ENCODE data around the gene TNFRSF11A.

TNFRSF11A gene

GRCh38 chr18:62300359-62300963 is 24.6 kb upstream of the TNFRSF11A start:
- peaks cover 1 to 8% of the 10 kb centered on the region in 2 donors for H3K4me1 Mint-ChIP-seq (ENCODE audit: low read depth in 2 of 2)
- H3K4me3 Mint-ChIP-seq = no peak overlapping the region
- H3K9me3 Mint-ChIP-seq = no peaks in the 10 kb centered on the region
- ATAC-seq (replicated peaks) = no peak
- no peak for DNase-seq
- peaks cover 36% of the 10 kb centered on the region for H3K36me3 Mint-ChIP-seq (ENCODE audit: insufficient read depth)
- no peaks in the 10 kb centered on the region for H3K27me3 Mint-ChIP-seq
- no peak overlapping the region for H3K27ac Mint-ChIP-seq

- DNase-seq (no peak), ATAC-seq (replicated peaks) (no peak)
- H3K4me3 Mint-ChIP-seq = no peak overlapping the region
- no peaks in the 10 kb centered on the region for H3K27me3 Mint-ChIP-seq
- no peak overlapping the region for H3K27ac Mint-ChIP-seq
- peaks cover 1 to 8% of the 10 kb centered on the region in 2 donors for H3K4me1 Mint-ChIP-seq (ENCODE audit: low read depth in 2 of 2)
- no peaks in the 10 kb centered on the region for H3K9me3 Mint-ChIP-seq
- H3K36me3 Mint-ChIP-seq (ENCODE audit: insufficient read depth) = peaks cover 38% of the 10 kb centered on the region
Observed at GRCh38 chr18:62301322-62301721, 23.8 kb upstream of the TNFRSF11A start.

GRCh38 chr18:62312851-62313250 is 12.3 kb upstream of the TNFRSF11A start:
- no peak overlapping the region for H3K27ac Mint-ChIP-seq
- H3K9me3 Mint-ChIP-seq = no peaks in the 10 kb centered on the region
- peaks cover 22% of the 10 kb centered on the region for H3K36me3 Mint-ChIP-seq (ENCODE audit: insufficient read depth)
- no peaks in the 10 kb centered on the region for H3K4me1 Mint-ChIP-seq (ENCODE audit: low read depth in 2 of 2)
- H3K4me3 Mint-ChIP-seq = no peak overlapping the region
- H3K27me3 Mint-ChIP-seq = no peaks in the 10 kb centered on the region
- ATAC-seq (replicated peaks) = no peak
- DNase-seq = no peak

- ATAC-seq (replicated peaks) (no peak), DNase-seq (no peak)
- Mint-ChIP-seq H3K4me3 (no peak overlapping the region), H3K27ac (no peak overlapping the region), H3K4me1 (ENCODE audit: low read depth in 2 of 2) (no peaks in the 10 kb centered on the region), H3K27me3 (peaks cover 20 to 21% of the 10 kb centered on the region in 2 donors), H3K36me3 (ENCODE audit: insufficient read depth) (no peaks in the 10 kb centered on the region), H3K9me3 (no peaks in the 10 kb centered on the region)
Observed at GRCh38 chr18:62318228-62319180, 6.6 kb upstream of the TNFRSF11A start.

GRCh38 chr18:62321201-62321600 is 3.9 kb upstream of the TNFRSF11A start:
- Mint-ChIP-seq H3K27ac (no peak overlapping the region), H3K9me3 (no peaks in the 10 kb centered on the region), H3K4me1 (ENCODE audit: low read depth in 2 of 2) (peaks cover 8 to 12% of the 10 kb centered on the region in 2 donors), H3K27me3 (peaks cover 38 to 43% of the 10 kb centered on the region in 2 donors), H3K4me3 (no peak overlapping the region), H3K36me3 (ENCODE audit: insufficient read depth) (no peaks in the 10 kb centered on the region)
- DNase-seq = no peak
- no peak for ATAC-seq (replicated peaks)

- Mint-ChIP-seq H3K36me3 (ENCODE audit: insufficient read depth) (peaks cover 2% of the 10 kb centered on the region), H3K4me1 (ENCODE audit: low read depth in 2 of 2) (peaks cover 14 to 17% of the 10 kb centered on the region in 2 donors), H3K4me3 (peak overlapping the region; percentile 70 to 86), H3K27me3 (peaks cover 62 to 67% of the 10 kb centered on the region in 2 donors), H3K27ac (no peak overlapping the region), H3K9me3 (no peaks in the 10 kb centered on the region)
- DNase-seq (no peak), ATAC-seq (replicated peaks) (no peak)
Observed at GRCh38 chr18:62323483-62324180, 1.5 kb upstream of the TNFRSF11A start.

GRCh38 chr18:62324181-62324828 is 805 bp upstream of the TNFRSF11A start:
- ATAC-seq (replicated peaks) (no peak), DNase-seq (no peak)
- peaks cover 2% of the 10 kb centered on the region for H3K36me3 Mint-ChIP-seq (ENCODE audit: insufficient read depth)
- H3K27me3 Mint-ChIP-seq = peaks cover 69 to 74% of the 10 kb centered on the region in 2 donors
- H3K9me3 Mint-ChIP-seq = no peaks in the 10 kb centered on the region
- H3K27ac Mint-ChIP-seq = no peak overlapping the region
- H3K4me3 Mint-ChIP-seq = peak overlapping the region; percentile 70 to 86
- peaks cover 14 to 17% of the 10 kb centered on the region in 2 donors for H3K4me1 Mint-ChIP-seq (ENCODE audit: low read depth in 2 of 2)

- peak; percentile 24 for ATAC-seq (replicated peaks)
- DNase-seq = peak in 1 of 3 experiments; percentile 17
- peaks cover 17 to 24% of the 10 kb centered on the region in 2 donors for H3K4me1 Mint-ChIP-seq (ENCODE audit: low read depth in 2 of 2)
- peaks cover 83 to 91% of the 10 kb centered on the region in 2 donors for H3K27me3 Mint-ChIP-seq
- peaks cover 9% of the 10 kb centered on the region for H3K36me3 Mint-ChIP-seq (ENCODE audit: insufficient read depth)
- H3K27ac Mint-ChIP-seq = no peak overlapping the region
- H3K9me3 Mint-ChIP-seq = no peaks in the 10 kb centered on the region
- H3K4me3 Mint-ChIP-seq = peak overlapping the region; percentile 75 to 79
Observed at GRCh38 chr18:62325806-62326645, 916 bp downstream of the TNFRSF11A start.

GRCh38 chr18:62326646-62327348 is 1.7 kb downstream of the TNFRSF11A start:
- DNase-seq = no peak
- peaks cover 9% of the 10 kb centered on the region for H3K36me3 Mint-ChIP-seq (ENCODE audit: insufficient read depth)
- peak overlapping the region; percentile 75 to 79 for H3K4me3 Mint-ChIP-seq
- peaks cover 86 to 95% of the 10 kb centered on the region in 2 donors for H3K27me3 Mint-ChIP-seq
- H3K4me1 Mint-ChIP-seq (ENCODE audit: low read depth in 2 of 2) = peaks cover 17 to 26% of the 10 kb centered on the region in 2 donors
- no peaks in the 10 kb centered on the region for H3K9me3 Mint-ChIP-seq
- H3K27ac Mint-ChIP-seq = no peak overlapping the region
- ATAC-seq (replicated peaks) = no peak

- ATAC-seq (replicated peaks) = no peak
- Mint-ChIP-seq H3K4me1 (ENCODE audit: low read depth in 2 of 2) (peaks cover 17 to 26% of the 10 kb centered on the region in 2 donors), H3K27me3 (peaks cover 87 to 95% of the 10 kb centered on the region in 2 donors), H3K36me3 (ENCODE audit: insufficient read depth) (peaks cover 9% of the 10 kb centered on the region), H3K4me3 (no peak overlapping the region), H3K9me3 (no peaks in the 10 kb centered on the region), H3K27ac (no peak overlapping the region)
- no peak for DNase-seq
Observed at GRCh38 chr18:62327977-62328376, 2.9 kb downstream of the TNFRSF11A start.

- H3K4me1 Mint-ChIP-seq (ENCODE audit: low read depth in 2 of 2) = peaks cover 17 to 26% of the 10 kb centered on the region in 2 donors
- H3K27ac Mint-ChIP-seq = peak overlapping the region in 1 of 2 donors; percentile 81
- ATAC-seq (replicated peaks) (no peak), DNase-seq (no peak)
- peaks cover 9% of the 10 kb centered on the region for H3K36me3 Mint-ChIP-seq (ENCODE audit: insufficient read depth)
- no peaks in the 10 kb centered on the region for H3K9me3 Mint-ChIP-seq
- peaks cover 86 to 95% of the 10 kb centered on the region in 2 donors for H3K27me3 Mint-ChIP-seq
- peak overlapping the region in 1 of 2 donors; percentile 27 for H3K4me3 Mint-ChIP-seq
Observed at GRCh38 chr18:62328586-62329525, 3.7 kb downstream of the TNFRSF11A start.
